SU-DHL-6 (cell line): ENCODE results near the gene AP5B1.

Experiments
- EZH2phosphoT487 ChIP-seq: fragments of 200-600 bp; sonication (generic), shearing (Covaris generic); conservative IDR thresholded peaks from 2 replicates; pipeline ENCODE4 v1.6.1; 2018; ENCODE audit warnings: mild to moderate bottlenecking, antibody characterized with exemption, low read length, moderate library complexity, mixed read lengths
- TF ChIP-seq, protein P1 (sequence below): fragments of 200-600 bp; sonication (generic); IDR thresholded peaks from one replicate; pipeline ENCODE4 v1.5.1; 2017; ENCODE audit warnings: antibody characterized with exemption, mild to moderate bottlenecking, low read length, moderate library complexity; ENCODE audit not compliant: insufficient read depth, poor library complexity, severe bottlenecking

DNA sequence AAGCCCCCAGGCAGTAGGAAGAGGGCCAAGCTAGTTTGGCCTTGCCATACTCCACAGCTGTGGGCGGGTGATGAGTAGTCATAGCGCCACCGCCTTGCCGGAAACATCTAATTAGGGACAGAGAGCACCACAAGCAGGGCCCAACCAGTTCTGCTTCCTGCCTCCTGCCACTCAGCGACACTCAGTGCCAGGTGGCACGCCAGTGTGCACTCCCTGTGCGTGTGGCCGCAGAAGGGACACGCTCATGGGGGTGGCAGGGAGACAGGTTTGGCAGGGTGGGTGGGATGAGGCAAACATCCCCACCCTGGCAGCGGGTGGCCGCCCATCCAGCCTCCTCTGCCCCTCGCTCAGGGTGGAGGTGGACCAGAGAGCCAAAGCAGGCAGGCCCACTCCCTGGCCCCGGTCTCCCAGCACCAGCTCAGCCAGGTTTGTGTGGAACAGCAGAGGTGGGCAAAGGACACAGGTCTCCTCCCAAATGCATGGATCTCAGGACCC is 11.0 kb upstream of the AP5B1 start:
- TF ChIP-seq, protein P1, sequence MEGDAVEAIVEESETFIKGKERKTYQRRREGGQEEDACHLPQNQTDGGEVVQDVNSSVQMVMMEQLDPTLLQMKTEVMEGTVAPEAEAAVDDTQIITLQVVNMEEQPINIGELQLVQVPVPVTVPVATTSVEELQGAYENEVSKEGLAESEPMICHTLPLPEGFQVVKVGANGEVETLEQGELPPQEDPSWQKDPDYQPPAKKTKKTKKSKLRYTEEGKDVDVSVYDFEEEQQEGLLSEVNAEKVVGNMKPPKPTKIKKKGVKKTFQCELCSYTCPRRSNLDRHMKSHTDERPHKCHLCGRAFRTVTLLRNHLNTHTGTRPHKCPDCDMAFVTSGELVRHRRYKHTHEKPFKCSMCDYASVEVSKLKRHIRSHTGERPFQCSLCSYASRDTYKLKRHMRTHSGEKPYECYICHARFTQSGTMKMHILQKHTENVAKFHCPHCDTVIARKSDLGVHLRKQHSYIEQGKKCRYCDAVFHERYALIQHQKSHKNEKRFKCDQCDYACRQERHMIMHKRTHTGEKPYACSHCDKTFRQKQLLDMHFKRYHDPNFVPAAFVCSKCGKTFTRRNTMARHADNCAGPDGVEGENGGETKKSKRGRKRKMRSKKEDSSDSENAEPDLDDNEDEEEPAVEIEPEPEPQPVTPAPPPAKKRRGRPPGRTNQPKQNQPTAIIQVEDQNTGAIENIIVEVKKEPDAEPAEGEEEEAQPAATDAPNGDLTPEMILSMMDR, result no peak
- TF ChIP-seq EZH2phosphoT487, result no peak
